Activated CD8-positive, alpha-beta memory T cell treated with anti-CD3 and anti-CD28 coated beads, Interleukin-2, amount 50 U/mL, for 24 hours (primary cell): Measurements from ENCODE around the gene RIOK3.

Source experiments
- DNase-seq: peaks from one replicate; pipeline ENCODE4 v3.0.0-alpha.2; 2020; ENCODE audit errors: extremely low read depth

RIOK3 gene

GRCh38 chr18:23528580-23529472, 75.7 kb downstream of the RIOK3 start:
- DNase-seq: no peak

- DNase-seq: no peak
Measured at GRCh38 chr18:23529604-23530003, 76.5 kb downstream of the RIOK3 start.

- DNase-seq: no peak
Measured at GRCh38 chr18:23530195-23530594, 77.1 kb downstream of the RIOK3 start.

GRCh38 chr18:23531912-23532311, 78.8 kb downstream of the RIOK3 start:
- DNase-seq: no peak
